Measurements from ENCODE around the gene OTOGL.
"Not testable (repeated sequence)": the region's sequence is repeated elsewhere in the genome, so short reads cannot be mapped to it uniquely, and the experiment has no call there.

OTOGL gene

DNA sequence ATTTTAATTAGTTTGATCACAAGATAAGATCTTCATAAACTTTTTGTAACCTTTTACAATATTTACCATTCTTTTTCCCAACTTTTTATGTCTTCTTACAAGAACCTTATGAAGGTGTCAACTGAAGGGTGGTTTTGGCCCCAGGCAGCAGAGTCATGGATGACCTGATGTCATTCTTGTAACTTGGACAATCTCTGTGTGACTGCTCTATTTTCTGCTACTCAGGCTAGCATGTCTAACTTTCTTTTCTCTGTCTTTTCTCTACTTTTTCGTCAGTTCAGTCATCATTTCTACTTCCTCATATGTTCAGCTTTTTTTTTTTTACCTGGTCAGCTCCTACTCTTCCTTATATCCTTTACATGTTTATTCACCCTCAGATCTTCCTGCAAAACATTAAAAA is 194.0 kb downstream of the OTOGL start:
- no peak for DNase-seq

DNA sequence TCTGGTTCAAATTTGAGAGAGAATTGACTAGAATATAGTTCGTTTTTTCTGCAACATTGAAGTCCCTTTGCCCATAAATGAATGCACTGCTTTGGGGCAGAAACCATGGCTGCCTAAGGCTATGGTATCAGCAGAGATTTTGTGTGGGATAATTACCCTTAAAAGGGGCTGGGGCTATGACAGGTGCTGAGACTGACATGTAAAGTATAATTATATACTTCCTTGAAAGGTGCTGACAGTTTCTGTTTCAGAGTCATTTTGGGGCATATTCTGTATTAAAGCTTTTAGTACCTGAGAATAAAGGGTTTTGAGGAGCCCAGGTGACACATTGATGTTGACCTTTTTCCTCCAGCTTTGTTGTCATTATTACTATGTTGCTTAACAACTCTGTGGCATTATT is 194.4 kb downstream of the OTOGL start:
- DNase-seq = no peak

DNA sequence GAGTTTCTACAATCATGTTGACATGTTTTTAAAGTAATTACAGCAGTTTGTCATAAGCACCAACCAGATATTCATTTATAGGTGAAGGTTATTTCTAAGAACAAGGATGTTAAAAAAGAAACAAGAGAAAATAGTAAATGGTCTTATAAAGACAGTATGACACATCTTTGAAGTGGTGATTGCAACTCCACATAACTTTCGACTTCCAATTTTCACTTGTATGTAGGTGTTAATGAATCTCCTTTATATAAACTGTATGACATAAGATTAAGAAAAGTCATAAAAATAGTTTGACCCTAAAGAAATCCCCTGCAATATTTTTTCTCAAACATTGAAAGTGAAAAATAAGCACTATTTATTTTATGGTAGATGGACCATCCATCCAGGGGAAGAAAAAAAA is 199.9 kb downstream of the OTOGL start:
- no peak for DNase-seq

DNA sequence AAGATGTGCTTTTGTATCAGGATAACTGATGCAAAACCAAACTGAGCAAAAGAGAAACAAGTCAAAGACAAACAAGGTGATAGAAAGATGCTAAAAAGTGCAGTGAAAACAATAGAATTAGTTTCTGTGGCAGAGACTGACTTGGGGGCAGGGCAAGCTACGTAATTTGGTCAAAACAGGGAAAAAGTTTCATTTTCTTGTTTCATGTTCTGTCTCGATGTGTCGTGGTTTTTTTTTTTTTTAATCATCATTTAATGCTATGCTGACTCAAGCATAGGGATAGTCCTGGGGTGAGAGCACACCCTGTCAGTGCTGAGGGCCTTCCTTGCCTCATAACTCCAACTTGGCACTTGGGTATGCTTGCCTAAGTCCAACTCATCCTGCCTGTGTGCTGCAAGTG is 200.6 kb downstream of the OTOGL start:
- no peak for DNase-seq

DNA sequence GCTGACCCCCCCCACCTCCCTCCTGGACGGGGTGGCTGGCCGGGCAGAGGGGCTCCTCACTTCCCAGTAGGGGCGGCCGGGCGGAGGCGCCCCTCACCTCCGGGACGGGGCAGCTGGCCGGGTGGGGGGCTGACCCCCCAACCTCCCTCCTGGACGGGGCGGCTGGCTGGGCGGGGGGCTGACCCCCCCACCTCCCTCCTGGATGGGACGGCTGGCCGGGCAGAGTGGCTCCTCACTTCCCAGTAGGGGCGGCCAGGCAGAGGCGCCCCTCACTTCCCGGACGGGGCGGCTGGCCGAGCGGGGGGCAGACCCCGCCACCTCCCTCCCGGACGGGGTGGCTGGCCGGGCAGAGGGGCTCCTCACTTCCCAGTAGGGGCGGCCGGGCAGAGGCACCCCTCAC is 208.1 kb downstream of the OTOGL start:
- DNase-seq = not testable (repeated sequence)

DNA sequence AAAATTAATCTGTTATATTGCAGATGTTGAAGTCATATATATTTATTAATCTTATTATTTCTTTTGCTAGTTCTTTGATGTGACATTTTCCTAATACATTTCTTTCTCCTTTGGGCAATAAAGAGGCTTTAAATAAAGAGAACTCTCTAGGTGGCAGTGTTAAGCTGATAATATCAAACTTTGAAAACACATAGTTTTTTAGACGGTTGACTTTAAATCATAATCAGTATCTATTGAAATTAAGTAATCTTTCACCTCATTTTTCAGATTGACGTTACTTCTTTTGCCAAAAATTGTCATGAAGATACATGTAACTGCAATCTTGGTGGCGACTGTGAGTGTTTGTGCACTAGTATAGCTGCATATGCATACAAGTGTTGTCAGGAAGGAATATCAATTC is 213.9 kb downstream of the OTOGL start:
- DNase-seq = no peak

DNA sequence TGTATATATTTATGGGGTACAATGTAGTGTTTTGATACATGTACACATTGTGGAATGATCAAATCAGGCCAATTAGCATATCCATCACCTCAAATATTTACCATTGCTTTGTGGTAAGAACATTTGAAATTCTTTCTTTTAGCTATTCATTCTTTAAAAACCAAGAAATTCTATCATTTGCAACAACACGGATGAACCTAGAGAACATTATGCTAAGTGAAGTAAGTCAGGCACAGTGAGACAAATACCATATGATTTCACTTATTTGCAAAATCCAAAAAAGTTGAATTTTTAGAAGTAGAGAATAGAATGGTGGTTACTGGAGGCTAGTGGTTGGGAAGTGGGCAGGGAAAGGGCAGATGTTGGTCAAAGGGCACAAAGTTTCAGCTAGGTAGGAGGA is 215.4 kb downstream of the OTOGL start:
- no peak for DNase-seq

DNA sequence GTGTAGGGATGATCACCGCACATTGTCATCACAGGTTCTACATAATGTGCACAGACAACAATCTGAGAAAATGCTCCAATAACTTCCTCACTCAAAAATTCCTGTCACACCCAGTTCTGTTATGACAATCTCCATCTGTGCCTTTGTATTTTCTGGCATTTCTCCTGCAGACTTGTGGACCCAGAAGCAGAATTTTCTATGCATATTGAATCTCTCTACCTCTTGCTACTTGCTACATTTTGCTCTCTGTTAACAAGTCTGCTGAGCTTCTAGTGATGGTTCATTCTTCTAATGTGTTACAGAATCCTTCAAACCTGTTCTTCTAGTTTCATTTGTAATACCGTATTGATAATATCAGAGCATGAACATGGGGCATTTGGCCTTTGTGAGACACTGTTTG is 216.9 kb downstream of the OTOGL start:
- no peak for DNase-seq

DNA sequence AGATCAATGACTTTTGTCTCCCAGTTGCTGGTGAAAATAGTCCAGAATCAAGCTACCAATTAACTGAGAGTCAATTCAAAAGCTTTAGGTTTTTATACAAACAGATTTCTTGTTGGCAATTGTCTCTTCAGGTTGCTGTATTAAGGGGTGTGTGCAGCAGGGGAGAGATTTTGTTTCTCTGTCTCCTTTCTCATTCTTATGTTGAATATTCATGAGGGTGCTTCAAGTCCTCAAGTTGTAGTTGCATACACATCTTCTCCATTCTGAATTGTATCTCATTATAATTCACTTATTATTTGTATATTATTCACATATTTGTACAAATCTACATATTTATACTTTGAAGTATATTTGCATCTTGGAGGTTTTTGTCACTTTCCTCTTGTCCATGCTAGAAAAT is 218.0 kb downstream of the OTOGL start:
- DNase-seq = no peak

DNA sequence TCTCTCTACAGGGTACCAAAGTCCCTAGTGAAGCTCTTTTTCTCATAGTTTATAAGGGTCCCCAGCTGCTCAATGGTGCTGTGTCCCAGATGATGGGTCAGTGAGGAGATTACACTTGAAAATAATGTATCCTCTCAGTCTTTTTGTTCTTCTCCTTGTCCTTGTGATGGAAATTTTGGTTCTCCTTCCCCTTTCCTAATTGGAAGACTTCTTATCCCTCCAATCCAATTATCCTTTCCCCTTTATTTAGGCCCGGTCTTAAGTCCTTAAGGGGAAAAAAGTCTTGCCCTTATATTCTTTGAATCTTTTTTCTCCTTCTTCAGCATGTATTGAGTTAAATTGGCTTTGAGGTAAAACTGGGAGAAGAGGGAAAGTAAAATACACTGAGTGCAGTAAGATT is 218.6 kb downstream of the OTOGL start:
- DNase-seq = no peak

DNA sequence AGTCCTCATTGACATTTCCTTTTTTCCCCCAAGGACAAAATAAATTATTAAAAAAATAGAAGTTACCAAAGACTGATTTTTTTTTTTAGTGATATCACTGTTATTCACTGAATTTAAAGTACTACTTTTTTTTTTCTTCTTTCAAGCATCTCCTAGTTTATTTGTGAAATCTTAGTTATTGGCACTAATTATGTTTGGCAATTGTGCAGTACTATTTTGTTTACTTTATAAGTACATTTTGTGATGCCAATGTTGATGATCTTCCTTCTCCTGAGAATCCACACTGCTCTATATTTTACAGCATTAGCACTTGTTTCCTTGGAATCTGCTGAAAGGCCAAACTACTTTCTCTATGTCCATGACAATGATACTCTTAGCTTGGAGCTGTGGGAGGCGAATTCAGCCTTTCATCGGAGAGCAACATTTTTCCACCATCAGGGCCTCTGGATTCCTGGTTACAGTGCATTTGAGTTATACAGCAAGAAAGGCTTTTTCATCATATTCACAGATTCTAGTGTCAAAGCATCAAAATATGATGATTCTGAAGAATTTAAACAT is 220.9 kb downstream of the OTOGL start:
- DNase-seq = no peak

DNA sequence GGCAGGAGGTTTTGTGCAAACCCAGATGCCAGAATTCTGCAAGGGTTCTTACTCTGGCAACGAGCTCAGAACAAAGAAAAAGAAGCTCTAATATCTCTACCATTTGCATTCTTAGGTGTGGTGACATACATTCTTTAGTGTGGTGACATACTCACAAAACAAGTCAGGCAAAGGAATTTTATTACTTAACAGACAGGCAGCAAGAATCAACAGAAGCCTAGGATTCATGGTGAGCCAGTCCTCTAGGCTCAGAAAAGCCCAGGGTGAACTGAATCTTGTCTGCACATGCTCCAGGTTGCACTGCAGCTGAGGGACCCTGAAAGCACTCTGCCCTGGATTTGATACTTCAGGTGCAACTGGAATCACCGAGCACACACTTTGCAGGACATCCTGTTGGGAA is 222.3 kb downstream of the OTOGL start:
- no peak for DNase-seq

DNA sequence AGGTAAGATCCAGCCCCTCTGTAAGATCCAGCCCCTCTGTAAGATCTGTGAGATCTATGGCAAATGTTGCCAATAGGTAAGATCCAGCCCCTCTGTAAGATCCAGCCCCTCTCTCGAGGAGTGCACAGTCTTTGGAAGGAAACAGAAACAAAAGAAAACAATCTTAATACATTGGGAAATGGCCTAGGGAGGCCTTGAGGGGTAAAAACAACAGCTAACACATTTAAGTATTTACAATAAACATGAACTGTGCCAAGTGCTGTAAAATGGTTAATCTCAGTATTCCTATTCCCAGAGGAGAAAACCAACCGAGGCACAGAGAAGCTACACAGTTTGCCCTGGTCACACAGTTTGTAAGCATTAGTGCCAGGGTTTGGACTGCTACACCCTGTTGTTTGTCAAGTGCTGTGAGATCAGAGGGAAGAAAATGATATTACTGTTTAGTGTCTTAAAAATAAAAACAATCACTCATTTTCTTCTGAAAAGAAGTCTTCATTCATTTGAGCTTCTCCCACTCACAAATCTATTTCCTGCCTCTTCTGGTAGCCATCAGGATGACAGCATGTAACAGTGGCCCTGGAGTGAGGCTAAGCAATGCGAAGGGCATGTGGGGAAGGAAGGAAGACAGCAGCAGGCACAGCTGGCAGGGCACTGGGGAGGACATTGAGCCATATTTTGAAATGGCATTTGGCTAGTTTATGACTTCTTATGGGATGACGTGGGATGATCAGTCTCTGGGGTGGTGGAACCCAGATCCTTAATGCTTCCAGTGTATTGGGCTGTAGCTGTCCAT is 226.0 kb downstream of the OTOGL start:
- DNase-seq = no peak

DNA sequence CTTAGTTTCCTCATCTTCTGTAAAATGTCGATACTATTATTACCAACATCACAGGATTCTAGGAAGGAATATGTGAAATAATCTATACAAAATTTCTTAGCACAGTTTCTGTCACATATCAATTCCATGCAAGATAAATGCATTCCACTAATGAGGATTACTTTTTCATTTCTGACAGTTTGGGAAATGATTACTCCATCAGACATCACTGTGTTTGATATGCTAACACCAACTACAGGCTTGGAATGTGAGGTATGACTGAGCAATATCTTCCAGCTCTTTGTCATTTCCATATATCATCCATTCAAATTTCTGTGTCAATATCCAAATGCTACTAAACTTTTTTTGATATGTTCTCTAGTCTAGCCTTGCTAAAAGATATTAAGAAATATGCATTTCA is 233.5 kb downstream of the OTOGL start:
- no peak for DNase-seq

DNA sequence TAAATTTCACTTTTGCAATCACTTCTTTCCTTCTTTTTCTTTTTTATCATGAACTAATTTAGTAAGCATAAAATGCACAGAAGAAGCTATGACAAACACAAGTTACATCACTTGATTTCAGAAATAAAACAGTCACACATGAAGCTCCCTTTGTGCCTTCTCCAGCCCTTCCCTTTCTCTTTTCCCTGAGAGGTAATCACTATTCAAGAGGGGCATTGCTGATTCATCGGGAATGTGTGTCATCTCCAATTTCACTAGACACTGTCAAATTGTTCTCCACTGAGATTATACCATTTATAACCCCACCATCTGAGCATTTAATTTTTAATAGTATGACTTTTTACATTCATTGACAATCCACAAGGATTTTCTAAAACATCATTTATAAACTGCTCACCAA is 253.1 kb downstream of the OTOGL start:
- no peak for DNase-seq

DNA sequence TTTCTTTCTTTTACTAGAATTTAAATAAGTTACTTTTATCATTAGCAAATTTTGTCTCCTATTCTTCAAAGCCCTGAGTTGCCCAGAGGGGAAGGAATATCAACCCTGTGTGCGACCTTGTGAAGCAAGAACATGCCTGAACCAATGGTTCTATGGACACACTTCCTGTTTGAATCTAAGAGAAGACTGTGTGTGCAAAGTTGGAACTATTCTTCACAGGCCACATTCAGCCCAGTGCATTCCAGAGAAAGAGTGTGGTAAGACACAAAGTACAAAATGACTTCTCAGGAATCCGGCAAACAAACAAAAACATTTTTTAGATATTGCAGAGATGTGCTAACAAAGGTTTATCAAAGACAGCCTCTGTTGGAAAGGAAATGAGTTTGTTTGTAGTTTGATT is 253.9 kb downstream of the OTOGL start:
- no peak for DNase-seq

DNA sequence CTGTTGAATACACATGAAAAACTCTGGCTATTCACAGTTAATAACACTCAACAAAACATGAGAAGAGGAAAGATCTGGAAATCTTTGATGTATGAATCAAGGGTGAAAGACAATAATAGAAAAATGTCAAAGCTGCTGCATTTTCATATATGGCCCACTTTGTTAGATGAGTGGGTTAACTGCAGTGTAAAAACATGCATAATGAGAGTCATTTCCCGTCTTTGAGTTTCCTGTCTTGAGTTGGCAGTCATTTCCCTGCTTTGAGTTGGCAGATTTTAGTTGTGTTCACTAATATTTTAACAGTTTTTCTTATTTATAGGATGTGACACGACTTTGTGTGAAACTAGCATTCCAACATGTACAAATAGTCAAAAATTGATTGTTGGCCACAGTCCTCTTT is 256.8 kb downstream of the OTOGL start:
- no peak for DNase-seq

DNA sequence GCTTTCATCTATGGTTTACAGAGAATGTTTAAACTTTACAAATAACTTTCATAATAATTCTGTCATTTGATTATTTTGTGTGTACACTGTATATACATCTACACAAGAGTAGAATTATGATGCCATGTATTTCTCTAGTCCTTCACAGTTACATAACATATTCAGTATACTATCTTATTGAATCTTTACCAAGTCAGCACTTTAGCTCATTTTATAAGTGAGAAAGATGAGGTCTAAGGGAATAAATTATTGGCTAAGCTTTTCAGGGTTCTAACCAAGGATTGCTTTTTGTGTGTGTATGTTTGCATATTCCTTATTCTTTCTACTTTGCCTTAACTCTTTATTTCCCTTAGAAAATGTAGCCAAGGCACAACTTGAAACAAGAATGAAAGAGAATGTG is 260.4 kb downstream of the OTOGL start:
- no peak for DNase-seq

DNA sequence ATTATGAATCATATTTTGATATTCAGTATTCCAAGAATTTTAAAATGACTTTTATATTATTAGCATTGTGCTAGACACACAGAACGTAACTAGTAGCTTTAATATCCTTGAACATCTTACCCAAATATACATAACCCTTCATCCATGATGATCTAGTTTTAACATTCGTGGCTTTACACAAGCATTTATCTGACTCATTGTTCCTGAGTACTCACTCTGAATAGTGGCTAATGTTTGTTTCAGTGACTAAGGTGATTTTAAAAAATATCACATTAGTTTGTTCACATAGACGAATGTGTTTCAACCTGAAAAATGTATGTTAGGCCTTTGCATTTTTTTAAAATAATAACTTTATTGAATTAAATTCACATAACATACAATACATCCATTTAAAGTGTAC is 264.7 kb downstream of the OTOGL start:
- DNase-seq = no peak

DNA sequence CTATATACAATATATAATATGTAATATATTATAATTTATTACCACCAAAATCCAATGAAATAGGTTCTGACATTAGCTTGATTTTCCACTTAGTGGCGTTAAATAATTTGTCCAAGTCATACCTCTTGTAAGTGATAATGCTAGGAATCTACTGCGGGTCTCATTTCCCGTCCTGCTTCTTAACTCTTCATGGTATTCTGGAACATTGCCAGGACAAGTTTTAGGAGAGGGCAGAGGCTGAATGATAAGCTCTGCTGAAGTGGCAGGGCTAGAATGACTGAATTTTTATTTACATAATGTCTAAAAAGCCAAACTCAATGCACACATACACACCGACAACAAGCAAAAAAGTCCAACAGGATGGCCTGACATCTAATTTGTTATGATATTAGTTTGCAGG is 274.3 kb downstream of the OTOGL start:
- no peak for DNase-seq

DNA sequence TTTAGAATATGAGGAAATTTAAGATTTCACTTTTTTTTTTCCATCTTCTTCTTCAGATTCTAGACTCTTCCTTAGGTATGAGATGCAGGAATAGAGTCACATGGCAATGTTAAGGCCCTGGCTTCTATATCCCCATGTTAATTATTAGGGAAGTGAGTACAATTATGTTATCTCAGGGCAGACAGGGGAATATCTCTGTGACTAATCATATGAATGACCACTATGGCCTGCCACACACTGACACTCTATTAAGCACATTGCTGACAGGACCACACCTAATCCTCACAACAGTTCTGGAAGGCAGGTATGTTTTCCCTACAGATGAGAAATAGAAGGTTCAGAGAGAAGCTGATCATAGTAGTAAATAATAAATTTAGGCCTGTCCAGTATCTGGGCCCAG is 275.3 kb downstream of the OTOGL start:
- DNase-seq = no peak

DNA sequence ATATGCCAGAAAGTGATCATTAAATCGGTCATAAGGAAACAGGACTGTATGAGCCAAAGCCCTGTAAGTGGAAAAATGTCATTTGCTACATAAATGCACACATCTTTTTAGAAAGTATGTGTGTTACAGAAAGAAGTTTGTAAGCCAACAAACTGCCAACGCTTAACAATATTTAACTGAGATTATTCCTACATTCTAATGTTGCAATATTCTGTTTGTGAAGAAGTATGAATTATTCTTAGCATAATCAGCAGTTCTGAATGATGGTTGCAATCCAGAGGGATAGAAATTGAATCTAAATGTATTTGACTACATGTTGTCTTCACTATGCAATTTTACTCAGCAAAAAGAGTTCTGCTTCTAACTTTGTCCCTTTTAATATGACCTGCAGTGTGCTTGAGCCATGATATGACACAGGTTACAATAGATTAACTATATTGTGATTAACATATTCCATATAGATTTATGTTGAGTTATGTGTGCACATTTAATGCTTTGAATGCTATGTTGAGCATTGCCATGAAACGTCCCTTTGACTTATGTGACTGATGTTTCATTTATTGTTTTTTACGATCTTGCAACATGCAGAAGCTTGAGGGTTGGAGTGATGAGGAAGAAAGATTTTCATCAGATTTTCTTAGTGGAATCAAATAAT is 277.9 kb downstream of the OTOGL start:
- DNase-seq = no peak

DNA sequence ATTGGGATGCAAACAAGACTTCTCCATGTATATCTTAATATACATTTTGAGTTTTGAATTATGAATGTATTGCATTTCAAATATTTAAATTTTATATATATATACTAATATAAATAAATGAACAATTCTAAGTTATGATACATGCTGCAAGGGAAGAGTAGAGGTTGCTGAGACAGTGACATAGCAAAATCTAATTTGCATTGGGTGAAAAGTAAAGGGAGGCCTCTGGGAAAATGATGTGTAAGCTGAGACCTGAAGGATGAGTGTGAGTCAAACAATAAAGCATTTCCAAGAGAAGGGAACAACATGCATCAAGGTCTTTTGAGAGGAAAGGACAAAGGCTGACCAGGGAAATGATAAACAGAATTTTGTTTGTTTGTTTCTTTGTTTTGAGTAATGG is 281.8 kb downstream of the OTOGL start:
- no peak for DNase-seq

DNA sequence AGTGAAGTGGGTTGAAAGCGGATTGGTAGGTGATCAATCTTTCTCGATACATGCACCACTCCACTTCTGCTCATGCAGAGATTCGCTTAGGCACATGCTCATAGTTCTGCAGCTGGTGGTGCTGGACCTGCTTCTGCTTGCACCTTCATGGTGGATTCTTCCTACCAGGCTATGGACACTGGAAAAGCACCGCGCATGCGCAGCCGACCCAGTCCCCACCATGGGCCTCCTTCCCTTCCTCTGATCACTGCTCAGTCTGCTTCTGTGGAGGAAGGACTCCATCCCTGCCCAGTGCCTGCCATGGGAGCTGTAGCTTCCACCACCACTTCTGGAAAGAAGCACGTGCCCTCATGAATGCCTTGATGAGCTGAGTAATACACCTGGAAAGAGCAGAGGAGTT is 282.9 kb downstream of the OTOGL start:
- DNase-seq = no peak

DNA sequence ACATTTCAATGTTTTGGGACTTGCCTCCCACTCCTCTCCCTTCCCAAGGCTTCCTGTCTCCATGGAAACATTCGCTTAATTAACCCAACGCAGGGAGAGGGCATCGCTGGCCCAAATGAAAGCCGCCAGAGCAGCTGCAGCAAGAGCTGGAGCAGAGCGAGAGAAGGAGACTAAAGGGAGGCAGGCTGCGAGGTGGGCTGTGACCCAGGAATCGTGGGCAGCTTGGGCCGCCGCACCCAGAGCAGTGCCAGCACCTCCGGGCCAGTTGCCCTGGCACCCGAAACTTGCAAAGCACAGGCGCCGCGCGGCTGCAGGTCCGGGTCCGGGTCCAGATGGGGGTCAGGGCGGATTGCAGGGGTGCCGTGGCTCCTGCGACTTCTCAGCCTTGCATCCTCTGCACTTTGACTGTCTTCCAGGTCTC is 301.2 kb downstream of the OTOGL start:
- DNase-seq = no peak

Measured in DMS 273 treated with DMSO at 0.1 percent for 48 hours (cell line).